HS-5 (cell line): ENCODE data around the gene FOXP3.

Experiments used
- DNase-seq: peaks from one replicate; pipeline ENCODE4 v3.0.0-alpha.2; 2012; ENCODE audit warnings: low read depth

Gene FOXP3

GRCh38 chrX:49273181-49273727 is 8.7 kb upstream of the FOXP3 start:
- no peak for DNase-seq

GRCh38 chrX:49272421-49272820 is 7.9 kb upstream of the FOXP3 start:
- DNase-seq: no peak

- DNase-seq: no peak
Measured at GRCh38 chrX:49271341-49271740, 6.8 kb upstream of the FOXP3 start.

- no peak for DNase-seq
Measured at GRCh38 chrX:49270249-49270921, 5.9 kb upstream of the FOXP3 start.

GRCh38 chrX:49269767-49270248 is 5.3 kb upstream of the FOXP3 start, which contains the start of gene PPP1R3F:
PPP1R3F (plus strand) TSS chrX:49269793; CDS start chrX:49269870, 77 bp downstream.
- DNase-seq: no peak

- peak; percentile 82 for DNase-seq
Measured at GRCh38 chrX:49269010-49269766, 4.7 kb upstream of the FOXP3 start.

GRCh38 chrX:49268702-49269009 is 4.1 kb upstream of the FOXP3 start:
- no peak for DNase-seq

- DNase-seq: no peak
Measured at GRCh38 chrX:49266523-49267445, 2.3 kb upstream of the FOXP3 start.

GRCh38 chrX:49263631-49264030 is 879 bp downstream of the FOXP3 start:
- DNase-seq: no peak

GRCh38 chrX:49262603-49263002 is 1.9 kb downstream of the FOXP3 start:
- no peak for DNase-seq

GRCh38 chrX:49260221-49260985 is 4.1 kb downstream of the FOXP3 start:
- DNase-seq: no peak

- no peak for DNase-seq
Measured at GRCh38 chrX:49258749-49259124, 5.8 kb downstream of the FOXP3 start.

GRCh38 chrX:49257846-49258748 is 6.4 kb downstream of the FOXP3 start:
- DNase-seq: no peak

GRCh38 chrX:49257074-49257790 is 7.3 kb downstream of the FOXP3 start:
- no peak for DNase-seq

GRCh38 chrX:49256268-49256995 is 8.1 kb downstream of the FOXP3 start:
- DNase-seq: no peak

- no peak for DNase-seq
Measured at GRCh38 chrX:49254639-49255038, 9.9 kb downstream of the FOXP3 start.

- no peak for DNase-seq
Measured at GRCh38 chrX:49251325-49251724, 13.2 kb downstream of the FOXP3 start.

- DNase-seq: no peak
Measured at GRCh38 chrX:49250578-49250977, 13.9 kb downstream of the FOXP3 start.

GRCh38 chrX:49250066-49250465 is 14.4 kb downstream of the FOXP3 start:
- DNase-seq: no peak
